Measurements from ENCODE around the gene IL19. TPM values are rescaled to one million over a fixed set of nuclear protein-coding genes. Genes with fewer than 3 reads are reported as not detected.

Gene IL19
- total and polyA plus RNA-seq, 2 donors (not counting 3 experiments of a cell fraction or from before 2014, with no cell fraction given): not detected

DNA sequence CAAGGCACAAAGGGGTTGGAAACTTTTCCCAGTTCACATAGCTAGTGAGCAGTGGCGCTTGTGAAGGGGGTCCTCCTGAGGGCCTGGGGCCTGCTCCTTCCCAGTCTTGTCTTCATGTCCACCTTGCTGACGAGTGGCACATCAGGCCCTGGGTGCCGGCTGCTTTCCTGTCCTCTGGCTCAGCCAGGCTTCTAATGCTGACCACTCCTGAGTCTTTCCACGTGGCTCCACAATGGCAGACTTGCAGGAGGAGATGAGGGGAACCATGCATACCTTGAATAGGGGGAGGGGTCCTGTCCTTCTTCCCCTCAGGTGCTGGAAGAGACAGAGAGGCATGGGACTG is 47.1 kb upstream of the IL19 start:
- no peak for FAIRE-seq
- Histone ChIP-seq H3K4me3 (replicated peaks in 1 of 3; ENCODE audit: insufficient read depth in 1 of 3, low read depth in 1 of 3, low read length in 3 of 3) (no peak overlapping the region), H3K9me1 (replicated peaks; ENCODE audit: control insufficient read depth, extremely low read depth, insufficient read depth, low read length) (no peaks in the 10 kb centered on the region), H2AFZ (ENCODE audit: low read depth, low read length) (no peak overlapping the region), H3K9me3 (replicated peaks; ENCODE audit: control insufficient read depth, insufficient read depth, low read length) (no peaks in the 10 kb centered on the region), H3K4me1 (ENCODE audit: control insufficient read depth, extremely low read depth, insufficient read depth, low read length) (no peaks in the 10 kb centered on the region), H3K9ac (replicated peaks; ENCODE audit: extremely low read depth, insufficient read depth, low read length) (no peak overlapping the region), H4K20me1 (replicated peaks; ENCODE audit: control insufficient read depth, extremely low read depth, insufficient read depth, low read length) (peaks cover 11% of the 10 kb centered on the region), H3K27me3 (ENCODE audit: control insufficient read depth in 2 of 2, insufficient read depth in 2 of 2, low read length in 2 of 2) (no peaks in the 10 kb centered on the region), H3K79me2 (ENCODE audit: control insufficient read depth, insufficient read depth, low read length) (peaks cover 37% of the 10 kb centered on the region), H3K36me3 (ENCODE audit: control insufficient read depth in 2 of 2, extremely low read depth in 1 of 2, insufficient read depth in 2 of 2, low read length in 2 of 2) (no peaks in the 10 kb centered on the region), H3K4me2 (ENCODE audit: insufficient read depth, low read length) (no peak overlapping the region), H3K27ac (ENCODE audit: insufficient read depth, low read depth, low read length) (no peak overlapping the region)
- ChIA-PET CTCF (no interaction called here), POLR2A (no interaction called here)
- no TSS peak for BruUV-seq (replicated peaks)
- no peak for TF ChIP-seq POLR2AphosphoS5 (IDR thresholded peaks at IDR 0.05; ENCODE audit: insufficient read depth, low read depth, low read length)
- TF ChIP-seq POLR2A (IDR thresholded peaks at IDR 0.05; ENCODE audit: low read depth, low read length): no peak
- no peak for TF ChIP-seq EZH2 (IDR thresholded peaks at IDR 0.05; ENCODE audit: borderline replicate concordance, low read depth, low read length, severe bottlenecking)
- TF ChIP-seq, protein P1, sequence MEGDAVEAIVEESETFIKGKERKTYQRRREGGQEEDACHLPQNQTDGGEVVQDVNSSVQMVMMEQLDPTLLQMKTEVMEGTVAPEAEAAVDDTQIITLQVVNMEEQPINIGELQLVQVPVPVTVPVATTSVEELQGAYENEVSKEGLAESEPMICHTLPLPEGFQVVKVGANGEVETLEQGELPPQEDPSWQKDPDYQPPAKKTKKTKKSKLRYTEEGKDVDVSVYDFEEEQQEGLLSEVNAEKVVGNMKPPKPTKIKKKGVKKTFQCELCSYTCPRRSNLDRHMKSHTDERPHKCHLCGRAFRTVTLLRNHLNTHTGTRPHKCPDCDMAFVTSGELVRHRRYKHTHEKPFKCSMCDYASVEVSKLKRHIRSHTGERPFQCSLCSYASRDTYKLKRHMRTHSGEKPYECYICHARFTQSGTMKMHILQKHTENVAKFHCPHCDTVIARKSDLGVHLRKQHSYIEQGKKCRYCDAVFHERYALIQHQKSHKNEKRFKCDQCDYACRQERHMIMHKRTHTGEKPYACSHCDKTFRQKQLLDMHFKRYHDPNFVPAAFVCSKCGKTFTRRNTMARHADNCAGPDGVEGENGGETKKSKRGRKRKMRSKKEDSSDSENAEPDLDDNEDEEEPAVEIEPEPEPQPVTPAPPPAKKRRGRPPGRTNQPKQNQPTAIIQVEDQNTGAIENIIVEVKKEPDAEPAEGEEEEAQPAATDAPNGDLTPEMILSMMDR (IDR thresholded peaks at IDR 0.05; ENCODE audit: extremely low read depth in 1 of 2, insufficient read depth in 1 of 2, low read depth in 1 of 2, low read length in 2 of 2): no peak
- TF ChIP-seq MYC (IDR thresholded peaks at IDR 0.05; ENCODE audit: low read depth, low read length): no peak
- no peak for TF ChIP-seq JUN (IDR thresholded peaks at IDR 0.05; ENCODE audit: borderline replicate concordance, insufficient read depth, insufficient read length, low read depth)
- TF ChIP-seq, protein P2, sequence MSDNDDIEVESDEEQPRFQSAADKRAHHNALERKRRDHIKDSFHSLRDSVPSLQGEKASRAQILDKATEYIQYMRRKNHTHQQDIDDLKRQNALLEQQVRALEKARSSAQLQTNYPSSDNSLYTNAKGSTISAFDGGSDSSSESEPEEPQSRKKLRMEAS (IDR thresholded peaks at IDR 0.05; ENCODE audit: insufficient read depth, insufficient read length): no peak
- TF ChIP-seq GATA2 (IDR thresholded peaks at IDR 0.05; ENCODE audit: insufficient read depth, insufficient read length, low read depth, low read length): no peak
- no peak for TF ChIP-seq FOS (IDR thresholded peaks at IDR 0.05; ENCODE audit: borderline replicate concordance, insufficient read depth, low read length)
- no peak for DNase-seq (ENCODE audit: low read depth, low spot score)
- dilution Hi-C loops (cut with MboI; ENCODE audit: extremely low pct_ligation_motif_present, low sequenced_read_pairs) (no loop called here), intact Hi-C loops (cut with micrococcal nuclease) (no loop called here)

All from endothelial cell of umbilical vein (primary cell).